Ramos (cell line): ENCODE measurements around the gene AHDC1.

Source experiments
- in situ Hi-C: fragments of 300-500 bp; cut with MboI; formaldehyde crosslinking; loops from one replicate; pipeline ENCODE4 v1.14.3; 2022; ENCODE audit warnings: low sequenced_read_pairs; ENCODE audit not compliant: unreplicated experiment

Gene AHDC1

DNA sequence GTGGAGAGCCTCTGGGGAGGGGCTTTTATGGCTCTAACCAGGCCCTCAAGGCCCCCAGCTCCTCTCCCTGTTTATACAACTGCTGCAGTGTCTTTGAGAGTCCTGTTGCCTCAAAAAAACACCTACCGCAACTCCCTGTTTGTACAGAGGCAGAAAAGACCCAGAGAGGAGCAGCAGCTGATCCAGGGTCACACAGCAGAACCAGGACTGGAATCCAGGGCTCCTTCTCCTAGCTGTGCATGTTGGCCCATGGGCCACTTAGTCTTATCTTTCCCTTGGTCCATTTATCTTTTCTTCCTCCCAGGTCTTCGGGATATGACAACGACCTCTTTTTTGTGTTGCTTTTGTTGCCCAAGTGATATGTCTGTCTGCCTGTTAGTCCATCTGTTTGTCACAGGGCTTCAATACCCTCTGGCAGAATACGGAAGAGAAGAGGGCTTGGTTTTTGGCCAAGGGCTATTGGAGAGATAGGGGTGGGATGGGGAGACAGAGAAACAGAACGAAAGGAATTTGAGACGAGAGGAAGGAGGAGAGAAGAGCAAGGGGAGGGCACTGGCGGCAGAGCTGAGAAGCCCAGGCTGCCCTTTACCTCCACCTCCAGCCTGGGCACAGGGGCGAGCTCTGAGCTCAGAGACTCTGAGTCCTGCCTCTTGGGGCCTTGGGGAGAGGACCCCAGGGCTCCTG is 80.5 kb downstream of the AHDC1 start:
- in situ Hi-C loops = no loop called here

DNA sequence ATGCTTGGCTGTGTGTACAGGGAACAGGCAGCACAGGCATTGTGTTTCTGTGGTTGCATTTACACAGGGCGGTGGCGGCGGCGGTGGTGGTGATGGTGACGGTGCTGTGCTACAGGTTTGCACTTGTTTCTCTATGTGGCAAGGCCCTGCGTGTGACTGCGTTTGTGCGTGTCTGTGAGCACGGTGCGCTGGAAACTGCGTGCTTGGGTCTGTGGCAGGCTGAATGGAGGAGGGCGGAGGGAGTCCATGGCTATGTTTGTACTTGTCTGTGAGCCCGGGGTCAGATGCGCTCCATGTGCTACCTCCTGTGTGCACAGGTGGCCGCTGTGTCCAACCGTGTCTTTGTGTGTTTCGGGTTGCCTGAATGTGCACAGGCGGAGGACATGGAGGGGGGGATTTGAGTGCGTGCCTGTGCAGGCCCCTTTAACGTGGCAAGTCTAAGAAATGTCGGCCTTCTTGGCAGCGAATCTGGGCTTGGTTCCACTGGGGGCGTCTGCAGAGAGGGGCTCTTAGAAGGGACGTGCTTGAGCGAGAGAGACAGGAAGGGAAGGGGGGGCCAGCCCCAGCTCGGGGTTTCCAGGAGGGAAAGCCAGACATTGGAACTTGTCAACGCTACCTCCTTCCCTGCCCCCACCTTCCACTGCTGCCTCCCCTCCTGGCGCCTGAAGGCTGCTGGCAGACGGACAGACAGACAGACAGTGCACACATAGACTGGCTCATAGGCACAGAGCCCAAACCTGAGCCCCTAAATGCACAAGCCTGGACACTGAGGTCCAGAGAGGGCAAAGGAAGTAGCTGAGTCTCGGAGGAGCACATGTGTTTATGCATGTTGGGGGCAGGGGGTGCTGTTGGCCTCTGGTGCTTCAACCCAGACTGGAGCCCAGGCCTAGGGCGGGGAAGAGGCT is 81.3 kb downstream of the AHDC1 start:
- in situ Hi-C loops = no loop called here

DNA sequence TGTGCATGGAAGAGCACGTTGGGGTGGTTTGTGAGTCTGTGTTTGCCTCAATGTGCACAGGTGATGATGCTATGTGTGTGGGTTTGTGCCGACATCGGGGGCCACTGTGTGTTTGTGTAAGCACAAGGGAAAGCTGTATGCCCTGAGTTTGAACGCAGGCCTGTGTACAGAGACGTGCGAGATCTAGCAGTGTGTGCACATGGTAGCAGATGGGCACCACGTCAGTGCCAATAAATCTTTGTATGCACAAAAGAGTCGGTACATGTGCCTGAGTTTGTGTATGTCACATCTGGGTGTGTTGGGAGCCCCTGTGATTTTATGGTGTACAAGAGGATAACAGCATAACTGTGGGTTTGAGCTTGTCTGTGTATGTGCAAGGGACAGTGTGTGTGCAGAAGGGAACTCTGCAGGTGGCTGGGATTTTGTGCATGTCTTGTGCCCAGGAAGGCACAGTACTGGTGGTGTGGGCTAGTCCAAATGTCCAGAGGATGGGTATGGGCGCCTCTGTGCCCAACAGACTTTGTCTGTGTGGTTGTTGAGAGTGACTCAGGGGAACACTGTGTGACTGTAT is 82.0 kb downstream of the AHDC1 start:
- in situ Hi-C loops = no loop called here

DNA sequence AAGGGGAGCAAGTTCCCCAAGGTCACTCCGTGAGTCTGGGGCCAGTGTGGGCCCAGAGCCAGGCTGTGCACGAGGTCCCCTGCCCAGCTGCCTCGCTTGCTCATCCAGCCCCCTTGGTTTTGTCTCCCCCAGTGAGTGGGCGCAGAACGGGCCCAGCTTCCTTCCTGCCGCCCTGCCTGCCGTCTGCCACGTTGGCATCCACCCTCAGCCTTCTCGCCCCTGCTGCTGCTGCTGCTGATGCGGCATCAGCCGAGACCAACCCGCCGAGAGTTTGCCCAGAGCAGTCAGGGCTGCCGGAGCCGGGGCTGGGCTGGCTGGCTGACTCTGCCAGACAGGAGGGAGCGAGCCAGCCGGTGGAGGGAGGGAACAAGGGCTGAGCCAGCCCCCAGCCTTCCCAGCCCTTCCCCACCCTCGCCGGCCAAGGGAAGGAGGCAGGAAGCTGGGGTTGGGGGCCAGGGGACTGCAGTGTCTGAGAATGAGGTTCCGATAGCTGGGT is 82.6 kb downstream of the AHDC1 start:
- in situ Hi-C loops = no loop called here

DNA sequence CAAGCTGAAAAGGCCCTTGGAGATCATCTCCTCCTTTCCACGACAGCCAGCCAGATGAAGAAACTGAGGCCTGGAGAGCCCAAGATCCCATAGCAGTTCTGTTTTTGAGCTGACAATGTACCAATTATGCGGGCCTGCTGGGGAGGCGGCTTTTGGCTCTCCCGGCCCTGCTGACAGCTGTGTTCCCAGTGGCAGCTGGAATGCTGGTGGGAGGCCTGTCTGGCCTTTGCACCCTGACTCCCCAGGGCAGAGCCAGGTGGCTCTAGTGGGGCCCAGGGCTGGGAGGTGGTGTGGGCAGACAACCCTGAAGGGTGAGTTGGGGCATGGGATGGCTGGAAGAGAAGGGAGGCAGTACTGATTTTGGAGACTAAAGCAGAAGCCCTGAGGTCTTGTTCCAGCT is 83.3 kb downstream of the AHDC1 start:
- in situ Hi-C loops = no loop called here

DNA sequence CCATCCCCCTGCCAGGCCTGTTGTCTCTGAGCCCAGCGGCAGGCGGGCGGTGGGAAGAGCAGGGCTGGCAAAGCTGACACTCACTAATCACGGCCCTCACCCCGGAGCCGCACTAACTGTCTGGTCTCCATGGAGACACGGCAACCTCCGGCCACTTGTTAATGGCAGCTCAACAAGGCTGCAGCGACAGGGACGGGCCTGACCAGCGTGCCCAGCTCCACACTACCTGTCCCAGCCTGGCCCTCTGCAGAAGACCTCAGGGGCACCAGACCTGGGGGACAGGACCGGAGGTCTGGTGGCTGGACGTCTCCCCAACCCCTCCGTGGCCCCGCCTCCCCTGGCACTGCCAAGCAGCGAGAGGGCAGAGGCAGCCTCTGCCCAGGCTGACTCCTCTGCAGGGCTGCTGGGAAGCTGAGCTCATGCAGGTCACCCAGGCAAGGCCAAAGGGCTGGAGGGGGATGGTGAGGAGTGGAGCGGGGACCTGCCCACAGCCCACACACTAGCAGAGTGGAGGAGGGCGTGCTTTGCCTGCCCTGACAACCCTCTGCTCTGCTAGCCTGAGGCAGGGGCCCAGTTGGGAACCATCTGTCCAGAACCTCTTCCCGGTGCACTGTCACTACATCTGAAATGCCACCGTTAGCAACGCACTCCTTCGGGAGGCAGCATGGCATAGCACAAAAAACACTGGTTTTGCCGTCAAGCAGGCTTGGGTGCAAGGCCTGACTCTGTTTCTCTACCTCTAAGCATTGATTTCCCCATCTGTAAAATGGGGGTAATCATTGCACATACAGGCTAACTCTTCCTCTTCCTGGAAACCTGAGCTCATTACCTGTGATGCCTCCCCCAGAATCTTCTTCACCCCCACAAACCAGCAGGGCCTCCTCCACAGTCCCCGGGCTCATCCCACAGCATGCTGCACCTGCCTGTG is 84.3 kb downstream of the AHDC1 start:
- in situ Hi-C loops = no loop called here

DNA sequence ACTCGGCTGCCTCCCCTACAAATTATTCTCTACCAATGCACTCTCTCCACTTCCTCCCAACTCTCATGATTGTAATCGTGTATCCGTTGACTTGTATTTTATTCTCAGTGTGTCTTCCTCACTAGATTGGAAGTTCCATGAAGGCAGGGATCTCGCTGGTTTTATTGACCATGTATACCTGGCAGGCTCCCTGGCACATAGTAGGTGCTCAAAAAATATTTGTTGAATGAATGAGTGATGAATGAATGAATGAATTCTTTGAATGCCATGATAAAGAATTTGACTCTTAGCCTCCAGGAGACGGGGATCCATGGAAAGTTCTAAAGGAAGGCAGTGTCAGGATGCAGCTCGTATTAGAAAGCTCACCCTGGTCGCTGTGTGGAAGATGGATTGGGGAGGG is 85.1 kb downstream of the AHDC1 start:
- in situ Hi-C loops = no loop called here

DNA sequence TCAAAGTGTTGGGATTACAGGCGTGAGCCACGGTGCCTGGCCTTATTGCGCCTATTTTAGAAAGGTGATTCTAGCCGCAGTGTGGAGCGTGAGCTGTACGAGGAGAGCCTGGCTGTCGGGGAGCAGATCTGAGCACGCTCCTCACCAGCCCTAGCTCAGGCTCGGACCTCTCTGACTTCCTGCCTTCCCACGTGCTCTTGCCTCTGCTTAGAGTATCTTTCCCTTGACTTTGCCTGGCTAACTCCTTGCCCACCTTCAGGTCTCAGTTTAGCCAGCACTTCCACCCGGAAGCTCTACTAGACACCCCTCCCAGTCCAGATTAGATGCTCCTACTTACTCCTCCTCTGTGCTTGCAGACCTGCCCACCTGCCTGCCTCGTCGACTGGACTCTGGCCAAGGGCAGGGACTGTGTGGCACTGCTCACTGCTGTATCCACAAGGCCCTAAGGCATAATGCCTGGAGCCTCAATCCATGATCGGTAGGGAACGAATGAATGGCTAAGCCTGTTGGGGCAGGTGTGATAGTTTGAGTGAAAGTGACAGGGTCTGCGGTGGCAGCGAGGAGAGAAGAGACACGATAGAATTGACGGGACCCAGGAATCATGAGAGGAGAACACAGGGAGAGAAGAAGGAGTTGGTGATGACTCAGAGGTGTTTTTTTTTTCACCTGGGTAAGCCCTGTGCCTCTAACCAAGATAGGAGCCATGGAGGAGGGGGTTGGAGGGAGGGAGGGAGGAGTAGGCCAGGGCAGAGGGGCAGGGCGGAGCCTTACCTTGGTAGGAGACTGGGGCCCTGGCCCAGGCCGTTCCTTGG is 85.8 kb downstream of the AHDC1 start:
- in situ Hi-C loops = no loop called here

DNA sequence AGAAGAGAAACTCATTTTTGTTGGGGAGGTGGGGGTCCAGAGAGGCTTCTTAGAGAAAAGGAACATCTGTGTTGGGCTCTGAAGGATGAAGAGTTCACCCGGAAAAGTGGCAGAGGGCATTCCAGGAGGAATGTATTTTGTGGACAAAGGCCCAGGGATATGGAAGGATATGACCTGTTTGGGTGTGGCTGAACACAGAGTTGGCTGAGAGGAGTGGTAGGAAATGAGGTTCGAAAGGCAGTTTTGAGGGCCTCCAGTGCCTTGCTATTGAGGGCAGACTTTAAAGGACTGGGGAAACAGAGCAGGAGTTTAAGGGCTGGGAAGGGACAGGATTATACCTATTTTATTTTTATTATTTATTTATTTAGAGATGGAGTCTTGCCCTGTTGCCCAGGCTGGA is 86.6 kb downstream of the AHDC1 start:
- in situ Hi-C loops = no loop called here

DNA sequence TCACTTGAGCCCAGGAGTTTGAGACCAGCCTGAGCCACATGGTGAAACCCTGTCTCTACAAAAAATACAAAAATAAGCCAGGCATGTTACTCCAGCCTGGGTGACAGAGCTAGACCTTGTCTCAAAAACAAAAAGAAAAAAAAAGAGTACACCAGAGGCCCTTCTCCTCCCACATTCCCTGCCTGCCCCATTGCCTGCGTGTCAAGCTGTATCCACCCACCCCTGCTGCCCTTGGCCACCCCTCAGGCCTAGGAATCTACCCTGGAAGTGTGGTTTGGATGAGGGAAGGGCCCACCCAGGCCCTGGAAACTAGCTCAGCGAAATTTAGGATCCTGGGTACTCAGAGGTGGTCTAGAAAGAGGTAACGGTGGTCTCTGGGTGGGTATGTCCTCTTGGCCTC is 88.3 kb downstream of the AHDC1 start:
- in situ Hi-C loops = no loop called here

DNA sequence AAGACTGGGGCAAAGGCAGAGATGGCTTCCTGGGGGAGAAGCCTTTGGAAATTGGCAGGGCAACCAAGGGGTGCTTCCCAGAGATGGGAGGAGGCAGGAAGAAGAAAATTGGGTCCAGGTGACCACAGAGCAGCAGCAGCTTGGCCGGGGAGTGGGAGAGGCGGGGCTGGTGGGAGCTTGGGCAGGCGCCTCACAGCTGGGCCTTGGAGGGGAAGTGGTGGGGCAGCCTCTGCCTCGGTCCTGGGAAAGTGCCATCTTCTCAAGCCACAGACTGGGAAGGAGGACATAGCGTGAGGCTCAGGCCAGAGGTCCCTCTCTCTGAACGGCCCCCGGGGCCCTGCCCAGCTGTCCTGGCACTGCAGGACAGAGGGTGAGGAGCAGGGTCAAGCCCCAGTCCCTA is 90.0 kb downstream of the AHDC1 start:
- in situ Hi-C loops = no loop called here

DNA sequence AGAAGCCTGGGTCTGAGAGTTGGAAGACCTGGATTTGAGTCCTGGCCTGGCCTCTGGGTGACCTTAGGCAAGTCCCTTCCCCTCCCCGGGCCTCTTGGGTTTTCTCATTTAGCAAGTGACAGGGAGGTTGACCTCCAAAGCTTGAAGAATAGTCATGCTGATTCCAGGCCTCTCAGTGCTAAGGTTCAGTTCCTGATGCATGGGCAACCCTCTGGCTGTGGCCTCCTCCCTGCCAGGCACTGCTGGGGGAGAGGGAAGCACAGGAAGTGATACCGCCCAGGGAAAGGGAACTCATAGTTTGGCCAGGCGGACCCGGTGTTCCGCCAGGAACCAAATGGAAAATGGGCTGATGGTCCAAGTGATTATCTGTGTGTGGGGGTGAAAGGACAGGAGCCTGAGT is 90.4 kb downstream of the AHDC1 start:
- in situ Hi-C loops = no loop called here

DNA sequence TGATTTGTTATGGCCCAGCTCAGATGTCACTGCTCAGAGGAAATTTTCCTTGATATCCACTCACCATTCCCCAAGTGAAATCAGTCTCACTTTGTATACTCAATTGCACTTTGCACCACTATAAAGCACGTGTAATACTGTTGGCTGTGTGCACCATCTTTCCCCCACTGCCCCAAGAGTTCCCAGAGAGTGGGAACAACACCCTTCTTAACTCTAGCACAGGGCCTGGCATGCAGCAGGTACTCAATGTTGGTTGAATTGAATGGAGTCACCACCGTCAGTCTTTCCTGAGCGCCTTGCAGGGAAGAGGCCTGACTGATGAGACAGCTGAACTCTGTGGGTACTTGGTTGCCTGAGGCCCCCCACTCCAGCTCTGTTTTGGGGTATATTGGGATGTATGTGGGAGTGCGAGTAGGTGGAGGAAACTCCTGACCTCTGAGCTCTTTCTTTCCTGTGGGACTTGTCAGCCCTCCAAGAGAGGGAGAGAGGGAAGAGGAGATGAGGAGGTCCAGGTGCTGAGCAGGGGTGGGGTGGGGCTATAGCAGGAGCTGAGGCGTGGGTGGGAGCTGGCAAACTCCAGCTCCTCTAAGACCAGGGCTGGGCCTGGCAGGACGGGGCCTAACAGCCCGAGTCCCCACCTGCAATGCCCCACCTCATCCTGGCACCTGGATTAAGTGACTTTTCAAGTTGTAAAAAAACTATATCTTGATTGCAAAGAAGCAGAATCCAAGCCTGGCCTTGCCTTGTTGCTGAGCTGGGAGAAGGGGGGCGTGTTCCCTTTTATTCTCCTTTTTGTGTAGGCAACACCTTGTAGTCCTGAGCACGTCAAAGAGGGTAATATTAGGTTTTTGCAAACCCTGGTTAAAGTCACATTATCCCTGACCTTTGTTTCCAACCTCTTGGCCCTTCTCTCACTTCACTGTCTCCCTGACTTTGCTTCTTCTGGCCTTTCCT is 94.5 kb downstream of the AHDC1 start:
- in situ Hi-C loops = no loop called here

DNA sequence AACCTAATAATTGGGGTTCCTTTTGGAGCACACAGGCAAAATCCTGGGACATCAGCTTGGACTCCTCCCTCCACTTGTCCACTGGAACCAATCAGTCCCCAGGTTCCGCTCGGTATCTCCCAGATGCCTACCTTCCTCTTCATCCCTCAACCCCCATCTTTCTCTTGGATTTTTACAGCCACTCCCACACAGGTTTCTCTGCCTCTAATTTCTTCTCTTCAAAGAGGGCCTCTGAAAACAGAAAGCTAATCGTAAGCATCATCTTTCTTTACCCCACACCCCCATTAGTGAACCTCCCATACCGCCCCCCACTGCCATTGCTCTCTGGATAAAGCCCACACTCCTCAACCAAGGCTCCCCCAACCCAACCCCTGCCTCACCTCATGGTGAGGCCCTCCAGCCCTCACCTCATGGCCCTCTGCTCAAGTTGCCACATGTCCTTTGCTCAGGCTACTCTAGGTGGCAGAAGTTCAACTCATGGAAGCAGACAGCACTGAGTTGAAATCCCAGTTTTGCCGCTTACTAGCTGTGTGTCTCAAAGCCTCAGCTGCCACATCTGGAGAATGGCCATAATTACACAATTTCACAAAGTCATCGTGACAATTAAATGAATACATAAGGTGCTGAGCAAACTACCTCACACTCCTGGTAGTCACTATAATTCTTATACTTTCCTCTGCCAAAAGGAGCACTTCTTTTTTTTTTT is 95.8 kb downstream of the AHDC1 start:
- in situ Hi-C loops = no loop called here

DNA sequence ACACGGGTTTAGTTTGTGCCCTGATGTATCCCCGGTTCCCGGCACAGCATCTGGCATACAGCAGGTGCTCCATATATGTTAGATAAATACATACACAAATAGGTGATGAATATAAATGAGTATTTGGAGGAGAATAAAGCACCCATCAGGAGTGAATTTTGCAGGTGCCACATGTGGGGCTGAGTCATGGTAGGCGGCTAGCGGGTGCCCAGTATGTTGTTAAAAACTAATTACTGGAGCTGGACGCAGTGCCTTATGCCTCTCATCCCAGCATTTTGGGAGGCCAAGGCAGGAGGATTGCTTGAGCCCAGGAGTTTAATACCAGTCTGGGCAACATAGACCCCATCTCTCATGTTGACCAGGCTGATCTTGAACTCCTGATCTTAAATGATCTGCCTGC is 97.2 kb downstream of the AHDC1 start:
- in situ Hi-C loops = no loop called here

DNA sequence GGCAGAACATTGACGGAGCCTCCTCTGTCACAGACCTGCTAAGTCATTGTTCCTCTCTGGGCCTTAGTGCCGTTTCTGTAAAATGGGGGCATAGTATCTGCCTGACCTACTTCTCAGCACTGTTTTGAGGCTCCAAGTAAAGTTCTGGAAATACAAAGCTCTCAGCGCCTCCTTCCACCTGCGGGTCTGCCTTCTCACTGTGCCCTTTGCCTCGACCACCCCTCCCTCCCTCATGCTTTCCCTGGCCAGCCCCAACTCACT is 98.6 kb downstream of the AHDC1 start:
- in situ Hi-C loops = no loop called here

DNA sequence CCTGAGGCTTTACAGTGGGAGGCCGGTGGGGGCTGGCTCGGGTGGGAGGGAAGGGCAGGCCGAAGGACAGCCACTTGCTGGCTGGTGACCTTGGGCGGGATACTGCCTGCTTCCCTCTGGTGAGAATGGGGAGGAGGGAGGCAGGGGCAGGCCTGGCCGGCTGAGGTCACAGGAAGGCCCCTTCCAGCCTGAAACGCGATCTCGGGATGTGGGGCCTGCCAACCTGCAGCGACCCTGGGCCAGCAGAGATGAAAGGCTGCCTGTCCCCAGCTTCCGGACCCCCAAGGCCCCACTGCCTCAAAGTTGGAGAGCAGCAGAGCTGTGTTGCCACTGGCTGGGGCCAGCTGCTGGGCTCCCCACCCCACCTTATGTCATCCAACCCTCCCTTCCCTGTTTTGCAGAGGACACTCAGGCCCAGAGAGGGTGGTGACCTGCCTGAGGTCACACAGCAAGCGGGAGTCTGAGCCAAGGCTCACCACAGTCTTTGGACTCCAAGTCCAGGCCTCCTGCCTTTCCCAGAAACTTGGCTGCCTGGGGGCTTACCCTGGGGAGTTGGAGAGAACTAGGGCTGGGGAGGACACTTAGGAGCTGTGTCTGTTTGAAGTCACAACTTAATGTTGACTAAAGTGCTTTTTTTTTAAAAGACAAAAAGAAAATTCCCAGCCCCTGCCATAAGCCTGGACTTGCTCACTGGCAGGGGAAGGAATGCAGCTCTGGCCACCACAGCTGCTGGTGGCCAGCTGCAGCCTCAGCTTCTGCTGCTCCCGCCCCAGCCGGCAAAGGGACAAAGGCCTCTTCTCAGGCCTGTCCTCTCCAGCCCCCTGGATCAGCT is 99.1 kb downstream of the AHDC1 start:
- in situ Hi-C loops = no loop called here
